SK-N-SH treated with all-trans-retinoic acid at 6 μM for 48 hours (cell line): ENCODE data around the gene ADGRB2.

Source experiments
- ARNTL ChIP-seq: fragments of 450-650 bp; formaldehyde crosslinking; IDR thresholded peaks from 2 replicates; pipeline ENCODE4 v1.5.0; 2020; ENCODE audit warnings: low read depth, mild to moderate bottlenecking, moderate library complexity, borderline replicate concordance
- BACH2 ChIP-seq: fragments of 250-450 bp; sonication (Bioruptor Pico); IDR thresholded peaks from 2 replicates; pipeline ENCODE4 v1.9.0; 2021; ENCODE audit warnings: mild to moderate bottlenecking, borderline replicate concordance
- CSDC2 ChIP-seq: fragments of 250-450 bp; sonication (Bioruptor Pico); IDR thresholded peaks from 2 replicates; pipeline ENCODE4 v1.5.0; 2020; ENCODE audit warnings: mild to moderate bottlenecking, moderate library complexity
- ESRRG ChIP-seq: fragments of 250-450 bp; sonication (Bioruptor Pico); IDR thresholded peaks from 2 replicates; pipeline ENCODE4 v1.6.1; 2021; ENCODE audit warnings: mild to moderate bottlenecking
- GLIS3 ChIP-seq: fragments of 250-450 bp; sonication (Bioruptor Pico); IDR thresholded peaks from 2 replicates; pipeline ENCODE4 v1.5.0; 2020; ENCODE audit warnings: mild to moderate bottlenecking, moderate library complexity
- RARB ChIP-seq: fragments of 250-450 bp; sonication (Bioruptor Pico); IDR thresholded peaks from 2 replicates; pipeline ENCODE4 v1.8.0; 2021; ENCODE audit warnings: mild to moderate bottlenecking, moderate library complexity
- TOX ChIP-seq: fragments of 250-450 bp; sonication (Bioruptor Pico); IDR thresholded peaks from 2 replicates; pipeline ENCODE4 v1.8.0; 2021; ENCODE audit warnings: mild to moderate bottlenecking, moderate library complexity, borderline replicate concordance
- ZFP3 ChIP-seq: fragments of 250-450 bp; sonication (Bioruptor Pico); IDR thresholded peaks from 2 replicates; pipeline ENCODE4 v1.5.0; 2020; ENCODE audit warnings: mild to moderate bottlenecking, moderate library complexity
- ZFP30 ChIP-seq: fragments of 450-650 bp; formaldehyde crosslinking; IDR thresholded peaks from 2 replicates; pipeline ENCODE4 v1.5.0; 2022; ENCODE audit warnings: mild to moderate bottlenecking, moderate library complexity
- ZNF8 ChIP-seq: fragments of 450-650 bp; formaldehyde crosslinking; IDR thresholded peaks from 2 replicates; pipeline ENCODE4 v1.5.0; 2020; ENCODE audit warnings: mild to moderate bottlenecking, moderate library complexity
- TF ChIP-seq, protein P1 (sequence below): fragments of 250-450 bp; sonication (Bioruptor Pico); IDR thresholded peaks from 2 replicates; pipeline ENCODE4 v1.8.0; 2020; ENCODE audit warnings: mild to moderate bottlenecking, moderate library complexity, borderline replicate concordance
- TF ChIP-seq, protein P2 (sequence below): fragments of 250-450 bp; sonication (Bioruptor Pico); IDR thresholded peaks from 2 replicates; pipeline ENCODE4 v1.5.1; 2020; ENCODE audit warnings: low read depth, mild to moderate bottlenecking, moderate library complexity

DNA sequence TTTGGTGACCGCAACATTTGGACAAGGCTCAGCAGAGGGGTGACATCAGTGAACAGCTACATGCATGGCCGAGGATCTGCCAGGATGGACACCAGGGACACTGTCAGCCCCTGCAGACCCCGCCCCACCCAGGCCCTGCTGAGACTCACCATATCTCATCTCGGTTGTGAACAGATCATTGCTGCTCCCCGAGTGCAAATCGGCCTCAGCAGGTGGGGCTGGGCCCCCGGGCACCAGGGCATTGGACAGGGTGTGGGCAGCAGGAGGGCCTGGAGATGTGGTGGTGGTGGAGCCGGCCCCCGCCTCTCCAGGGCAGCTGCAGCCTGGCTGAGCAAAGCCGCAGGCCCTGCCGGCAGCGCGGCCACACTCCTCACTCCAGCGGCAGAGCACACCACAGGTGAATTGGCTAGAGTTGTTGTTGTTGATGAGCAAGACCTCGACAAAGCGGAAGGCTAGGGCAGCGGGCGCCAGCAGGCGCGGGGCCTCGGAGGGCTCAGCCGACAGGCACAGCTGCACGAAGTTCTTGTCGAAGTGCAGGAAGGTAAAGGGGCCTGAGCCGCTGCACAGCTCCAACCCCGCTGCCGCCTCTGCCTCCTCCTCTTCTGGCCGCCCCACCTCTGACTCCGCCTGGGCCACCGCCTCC lies 8.2 kb downstream of the ADGRB2 start:
- TF ChIP-seq ESRRG (CRISPR knock-in tag) = no peak
- TF ChIP-seq, protein P1, sequence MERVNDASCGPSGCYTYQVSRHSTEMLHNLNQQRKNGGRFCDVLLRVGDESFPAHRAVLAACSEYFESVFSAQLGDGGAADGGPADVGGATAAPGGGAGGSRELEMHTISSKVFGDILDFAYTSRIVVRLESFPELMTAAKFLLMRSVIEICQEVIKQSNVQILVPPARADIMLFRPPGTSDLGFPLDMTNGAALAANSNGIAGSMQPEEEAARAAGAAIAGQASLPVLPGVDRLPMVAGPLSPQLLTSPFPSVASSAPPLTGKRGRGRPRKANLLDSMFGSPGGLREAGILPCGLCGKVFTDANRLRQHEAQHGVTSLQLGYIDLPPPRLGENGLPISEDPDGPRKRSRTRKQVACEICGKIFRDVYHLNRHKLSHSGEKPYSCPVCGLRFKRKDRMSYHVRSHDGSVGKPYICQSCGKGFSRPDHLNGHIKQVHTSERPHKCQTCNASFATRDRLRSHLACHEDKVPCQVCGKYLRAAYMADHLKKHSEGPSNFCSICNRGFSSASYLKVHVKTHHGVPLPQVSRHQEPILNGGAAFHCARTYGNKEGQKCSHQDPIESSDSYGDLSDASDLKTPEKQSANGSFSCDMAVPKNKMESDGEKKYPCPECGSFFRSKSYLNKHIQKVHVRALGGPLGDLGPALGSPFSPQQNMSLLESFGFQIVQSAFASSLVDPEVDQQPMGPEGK (CRISPR knock-in tag) = no peak
- TF ChIP-seq RARB (CRISPR knock-in tag) = no peak
- TF ChIP-seq CSDC2 (CRISPR knock-in tag) = no peak
- TF ChIP-seq GLIS3 = no peak
- TF ChIP-seq BACH2 (CRISPR knock-in tag) = no peak
- no peak for TF ChIP-seq TOX (CRISPR knock-in tag)
- TF ChIP-seq, protein P2, sequence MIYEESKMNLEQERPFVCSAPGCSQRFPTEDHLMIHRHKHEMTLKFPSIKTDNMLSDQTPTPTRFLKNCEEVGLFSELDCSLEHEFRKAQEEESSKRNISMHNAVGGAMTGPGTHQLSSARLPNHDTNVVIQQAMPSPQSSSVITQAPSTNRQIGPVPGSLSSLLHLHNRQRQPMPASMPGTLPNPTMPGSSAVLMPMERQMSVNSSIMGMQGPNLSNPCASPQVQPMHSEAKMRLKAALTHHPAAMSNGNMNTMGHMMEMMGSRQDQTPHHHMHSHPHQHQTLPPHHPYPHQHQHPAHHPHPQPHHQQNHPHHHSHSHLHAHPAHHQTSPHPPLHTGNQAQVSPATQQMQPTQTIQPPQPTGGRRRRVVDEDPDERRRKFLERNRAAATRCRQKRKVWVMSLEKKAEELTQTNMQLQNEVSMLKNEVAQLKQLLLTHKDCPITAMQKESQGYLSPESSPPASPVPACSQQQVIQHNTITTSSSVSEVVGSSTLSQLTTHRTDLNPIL (CRISPR knock-in tag) = no peak
- no peak for TF ChIP-seq ZFP3 (CRISPR knock-in tag)
- TF ChIP-seq ZFP30 = no peak
- no peak for TF ChIP-seq ZNF8 (CRISPR knock-in tag)
- TF ChIP-seq ARNTL (CRISPR knock-in tag) = no peak
